OCI-LY7 (cell line): ENCODE data around the gene MED15. TPM values are rescaled to one million over a fixed set of nuclear protein-coding genes. Genes with fewer than 3 reads are reported as not detected.
"Not testable (repeated sequence)": the region's sequence is repeated elsewhere in the genome, so short reads cannot be mapped to it uniquely, and the experiment has no call there.

Source experiments
- BruUV-seq: library from RNA; stranded (reverse); fragments of 400-500 nt; replicated peaks from 2 replicates; lab custom pipeline; 2021; lab: Mats Ljungman, UMichigan
- CTCF ChIA-PET: fragments of 300-600 bp; sonication (Branson Sonifier 250); formaldehyde crosslinking; loops from one replicate; lab custom pipeline; 2022; ENCODE audit warnings: antibody characterized with exemption; ENCODE audit not compliant: unreplicated experiment; lab: Charles Lee
- POLR2A ChIA-PET: fragments of 300-600 bp; sonication (Branson Sonifier 250); formaldehyde crosslinking; loops from one replicate; lab custom pipeline; 2022; ENCODE audit warnings: antibody characterized with exemption; lab: Charles Lee
- DNase-seq: peaks from one replicate; pipeline ENCODE4 v3.0.0-alpha.2; 2015; ENCODE audit warnings: low spot score
- H2AFZ ChIP-seq: fragments of 200-600 bp; sonication (generic), shearing (Covaris generic); 2 replicates; pipeline ENCODE4 v1.6.1; 2014; ENCODE audit warnings: mild to moderate bottlenecking, antibody characterized with exemption, low read length, moderate library complexity
- H3K27ac ChIP-seq: fragments of 200-600 bp; sonication (generic); 2 replicates; pipeline ENCODE4 v1.5.1; 2014; ENCODE audit warnings: mixed run types, low read depth, mild to moderate bottlenecking, moderate library complexity, low read length, inconsistent platforms; ENCODE audit not compliant: poor library complexity, severe bottlenecking
- H3K36me3 ChIP-seq: fragments of 200-600 bp; sonication (generic); 2 replicates; pipeline ENCODE4 v1.6.1; 2014; ENCODE audit warnings: mild to moderate bottlenecking, antibody characterized with exemption, low read length, moderate library complexity, mixed read lengths; ENCODE audit not compliant: insufficient read depth
- H3K4me1 ChIP-seq: fragments of 200-600 bp; sonication (generic); 2 replicates; pipeline ENCODE4 v1.5.1; 2014; ENCODE audit warnings: mild to moderate bottlenecking, low read length; ENCODE audit not compliant: insufficient read depth, poor library complexity, severe bottlenecking
- H3K4me2 ChIP-seq: fragments of 200-600 bp; sonication (generic); 2 replicates; pipeline ENCODE4 v1.6.1; 2014; ENCODE audit warnings: mild to moderate bottlenecking, low read length
- H3K4me3 ChIP-seq: fragments of 200-600 bp; sonication (generic); 2 replicates; pipeline ENCODE4 v1.5.1; 2014; ENCODE audit warnings: mild to moderate bottlenecking, low read depth, low read length; ENCODE audit not compliant: poor library complexity, severe bottlenecking
- H3K79me2 ChIP-seq: fragments of 200-600 bp; sonication (generic); 2 replicates; pipeline ENCODE4 v1.6.1; 2016; ENCODE audit warnings: low read depth, mild to moderate bottlenecking, low read length, moderate library complexity, mixed read lengths; ENCODE audit not compliant: insufficient read depth
- H3K9me2 ChIP-seq: fragments of 200-600 bp; sonication (generic); 2 replicates; pipeline ENCODE4 v1.6.1; 2016; ENCODE audit warnings: mild to moderate bottlenecking, low read length, mixed read lengths; ENCODE audit not compliant: insufficient read depth
- H3K9me3 ChIP-seq: fragments of 200-600 bp; sonication (generic); 2 replicates; pipeline ENCODE4 v1.6.1; 2014; ENCODE audit warnings: mild to moderate bottlenecking, mixed run types, low read length, mixed read lengths
- H4K20me1 ChIP-seq: fragments of 200-600 bp; sonication (generic); 2 replicates; pipeline ENCODE4 v1.6.1; 2014; ENCODE audit warnings: mild to moderate bottlenecking, antibody characterized with exemption, low read length, moderate library complexity, mixed read lengths; ENCODE audit not compliant: insufficient read depth
- CTCF ChIP-seq: fragments of 200-600 bp; sonication (generic); conservative IDR thresholded peaks from 2 replicates; pipeline ENCODE4 v1.5.1; 2014; ENCODE audit warnings: mild to moderate bottlenecking, antibody characterized with exemption, low read length, moderate library complexity, mixed read lengths
- EZH2phosphoT487 ChIP-seq: fragments of 200-600 bp; sonication (generic); IDR thresholded peaks from 2 replicates; pipeline ENCODE4 v1.6.1; 2018; ENCODE audit warnings: low read depth, borderline replicate concordance, mild to moderate bottlenecking, mixed run types, antibody characterized with exemption, low read length, moderate library complexity, mixed read lengths
- intact Hi-C: fragments of 100-400 bp; cut with micrococcal nuclease; formaldehyde crosslinking; loops from one replicate; pipeline ENCODE4 v1.10.0; 2022; ENCODE audit not compliant: unreplicated experiment
- total RNA-seq, 2 experiments: library from RNA; depleted of rRNA in 1 of 2; stranded (reverse); fragments of >200 nt in 1 of 2; shearing (Covaris generic) in 1 of 2; gene quantifications; 2 replicates each; pipeline ENCODE4 v1.2.3, GENCODE V29; 2014 to 2022

Gene MED15
- total RNA-seq, 2 experiments from 2014 or later, result 28.7 to 79.2 TPM

- H3K79me2 ChIP-seq, BruUV-seq, H3K36me3 ChIP-seq, H4K20me1 ChIP-seq, H2AFZ ChIP-seq, H3K4me2 ChIP-seq, DNase-seq, H3K4me1 ChIP-seq, CTCF ChIA-PET, H3K4me3 ChIP-seq, intact Hi-C loops, H3K9me2 ChIP-seq, H3K27ac ChIP-seq, H3K9me3 ChIP-seq: not testable (repeated sequence)
- POLR2A ChIA-PET, result interaction anchor here (0.7 kb wide), 1 partner anchor 57 kb away, joined by 4 read pairs; no protein-coding TSS in a partner anchor
These were observed 87.1 kb downstream of the MED15 start for GRCh38 chr22:20594486-20594885.

GRCh38 chr22:20595461-20595860, 88.1 kb downstream of the MED15 start:
- TF ChIP-seq EZH2phosphoT487 (no peak), CTCF (no peak)
- Histone ChIP-seq H2AFZ (no peak overlapping the region), H3K36me3 (no peaks in the 10 kb centered on the region), H3K9me2 (no peaks in the 10 kb centered on the region), H3K79me2 (no peaks in the 10 kb centered on the region), H3K4me2 (no peak overlapping the region), H3K4me1 (no peaks in the 10 kb centered on the region), H4K20me1 (no peaks in the 10 kb centered on the region), H3K27ac (no peak overlapping the region), H3K9me3 (no peaks in the 10 kb centered on the region), H3K4me3 (no peak overlapping the region)
- intact Hi-C loops, result no loop called here
- no peak for DNase-seq
- POLR2A ChIA-PET, result no interaction called here
- no TSS peak for BruUV-seq
- CTCF ChIA-PET, result no interaction called here

GRCh38 chr22:20599117-20599516, 91.7 kb downstream of the MED15 start:
- no peak for DNase-seq
- intact Hi-C loops, result no loop called here
- CTCF ChIA-PET, result no interaction called here

More at GRCh38 chr22:20599117-20599516, 91.7 kb downstream of the MED15 start:
- no peak overlapping the region for H3K27ac ChIP-seq
- BruUV-seq, result no TSS peak
- no peak overlapping the region for H3K4me3 ChIP-seq
- no peak overlapping the region for H2AFZ ChIP-seq
- POLR2A ChIA-PET, result no interaction called here
- TF ChIP-seq EZH2phosphoT487 (no peak), CTCF (no peak)
- H3K36me3 ChIP-seq, result no peaks in the 10 kb centered on the region
- no peaks in the 10 kb centered on the region for H3K9me3 ChIP-seq
- H4K20me1 ChIP-seq, result no peaks in the 10 kb centered on the region
- no peak overlapping the region for H3K4me2 ChIP-seq
- H3K4me1 ChIP-seq, result no peaks in the 10 kb centered on the region
- H3K9me2 ChIP-seq, result no peaks in the 10 kb centered on the region
- H3K79me2 ChIP-seq, result no peaks in the 10 kb centered on the region
